Tibial nerve (tissue), 3 donors: Measurements from ENCODE around the gene RGS6.

ENCODE experiments used
- POLR2A ChIP-seq, 2 donors: fragments of 450-650 bp; IDR thresholded peaks; one replicate each; pipeline ENCODE4 v1.6.1; 2017; ENCODE audit warnings: antibody characterized with exemption in 2 of 2, mild to moderate bottlenecking in 2 of 2, moderate library complexity in 2 of 2
- TF ChIP-seq, protein P1 (sequence below), 5 experiments: fragments of 200-600 bp in 3 of 5; fragments of 450-650 bp in 2 of 5; sonication (generic) in 3 of 5; IDR thresholded peaks; one replicate each; pipeline ENCODE4 v1.5.1; 2016 to 2019; ENCODE audit warnings: antibody characterized with exemption in 5 of 5, mild to moderate bottlenecking in 3 of 5, moderate library complexity in 2 of 5

DNA sequence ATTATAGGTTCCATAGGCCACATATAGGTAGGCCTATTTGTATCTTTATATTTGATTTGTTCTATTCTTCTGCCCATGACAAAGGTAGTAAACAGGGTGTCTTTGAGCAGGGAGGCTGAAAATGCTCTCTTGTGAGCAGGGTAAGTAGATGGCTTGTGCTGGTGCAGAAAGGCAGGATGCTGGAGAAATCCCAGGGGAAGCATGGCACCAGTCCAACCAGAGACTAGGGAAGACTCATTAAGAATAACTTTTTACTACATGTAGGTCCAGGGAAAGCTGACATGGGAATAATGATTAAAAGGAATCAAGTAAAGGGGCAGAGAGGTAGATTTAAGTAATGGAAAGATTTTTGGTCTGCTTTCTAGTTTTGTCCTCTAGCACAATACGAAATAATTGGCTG is 245.0 kb downstream of the RGS6 start:
- TF ChIP-seq, protein P1, sequence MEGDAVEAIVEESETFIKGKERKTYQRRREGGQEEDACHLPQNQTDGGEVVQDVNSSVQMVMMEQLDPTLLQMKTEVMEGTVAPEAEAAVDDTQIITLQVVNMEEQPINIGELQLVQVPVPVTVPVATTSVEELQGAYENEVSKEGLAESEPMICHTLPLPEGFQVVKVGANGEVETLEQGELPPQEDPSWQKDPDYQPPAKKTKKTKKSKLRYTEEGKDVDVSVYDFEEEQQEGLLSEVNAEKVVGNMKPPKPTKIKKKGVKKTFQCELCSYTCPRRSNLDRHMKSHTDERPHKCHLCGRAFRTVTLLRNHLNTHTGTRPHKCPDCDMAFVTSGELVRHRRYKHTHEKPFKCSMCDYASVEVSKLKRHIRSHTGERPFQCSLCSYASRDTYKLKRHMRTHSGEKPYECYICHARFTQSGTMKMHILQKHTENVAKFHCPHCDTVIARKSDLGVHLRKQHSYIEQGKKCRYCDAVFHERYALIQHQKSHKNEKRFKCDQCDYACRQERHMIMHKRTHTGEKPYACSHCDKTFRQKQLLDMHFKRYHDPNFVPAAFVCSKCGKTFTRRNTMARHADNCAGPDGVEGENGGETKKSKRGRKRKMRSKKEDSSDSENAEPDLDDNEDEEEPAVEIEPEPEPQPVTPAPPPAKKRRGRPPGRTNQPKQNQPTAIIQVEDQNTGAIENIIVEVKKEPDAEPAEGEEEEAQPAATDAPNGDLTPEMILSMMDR (IDR thresholded peaks at IDR 0.05) = no peak
- TF ChIP-seq POLR2A (IDR thresholded peaks at IDR 0.05) = no peak
